ENCODE measurements around the gene MACROD2. TPM values are rescaled to one million over a fixed set of nuclear protein-coding genes. Genes with fewer than 3 reads are reported as not detected.

The MACROD2 gene
- total RNA-seq, 4 donors from 2014 or later: 12.6 to 60.3 (median 18.9) TPM

GRCh38 chr20:15020845-15021244 is 1025.5 kb downstream of the MACROD2 start:
- H3K4me3 ChIP-seq: no peak overlapping the region
- H3K27me3 ChIP-seq: no peaks in the 10 kb centered on the region
- no peak for DNase-seq (ENCODE audit: low spot score in 2 of 2)
- H3K27ac ChIP-seq: no peak overlapping the region
- no peaks in the 10 kb centered on the region for H3K9me3 ChIP-seq
- no peak for TF ChIP-seq EP300 (IDR thresholded peaks at IDR 0.05)
- TF ChIP-seq POLR2AphosphoS5 (IDR thresholded peaks at IDR 0.05): no peak
- TF ChIP-seq POLR2A (IDR thresholded peaks at IDR 0.05): no peak
- TF ChIP-seq CTCF (IDR thresholded peaks at IDR 0.05): no peak
- 88% methylated on average over 9 of the region's 9 CpGs for WGBS
- H3K4me1 ChIP-seq: no peaks in the 10 kb centered on the region
- no peaks in the 10 kb centered on the region for H3K36me3 ChIP-seq

- Histone ChIP-seq H3K27me3 (no peaks in the 10 kb centered on the region), H3K4me1 (no peaks in the 10 kb centered on the region), H3K27ac (no peak overlapping the region), H3K9me3 (no peaks in the 10 kb centered on the region), H3K36me3 (no peaks in the 10 kb centered on the region), H3K4me3 (no peak overlapping the region)
- TF ChIP-seq POLR2A (IDR thresholded peaks at IDR 0.05) (no peak), POLR2AphosphoS5 (IDR thresholded peaks at IDR 0.05) (no peak), CTCF (IDR thresholded peaks at IDR 0.05) (no peak), EP300 (IDR thresholded peaks at IDR 0.05) (no peak)
- DNase-seq (ENCODE audit: low spot score in 2 of 2): no peak
Measured at GRCh38 chr20:15022921-15023320, 1027.6 kb downstream of the MACROD2 start.

- Histone ChIP-seq H3K9me3 (no peaks in the 10 kb centered on the region), H3K36me3 (no peaks in the 10 kb centered on the region), H3K4me3 (no peak overlapping the region), H3K27me3 (no peaks in the 10 kb centered on the region), H3K27ac (no peak overlapping the region), H3K4me1 (no peaks in the 10 kb centered on the region)
- DNase-seq (ENCODE audit: low spot score in 2 of 2): no peak
- WGBS: 91% methylated on average over 1 of the region's 1 CpG
- TF ChIP-seq EP300 (IDR thresholded peaks at IDR 0.05) (no peak), CTCF (IDR thresholded peaks at IDR 0.05) (no peak), POLR2A (IDR thresholded peaks at IDR 0.05) (no peak), POLR2AphosphoS5 (IDR thresholded peaks at IDR 0.05) (no peak)
Measured at GRCh38 chr20:15026759-15027158, 1031.4 kb downstream of the MACROD2 start.

GRCh38 chr20:15030826-15031225 is 1035.5 kb downstream of the MACROD2 start:
- WGBS: 90% methylated on average over 8 of the region's 14 CpGs
- H3K4me1 ChIP-seq: no peaks in the 10 kb centered on the region
- H3K27ac ChIP-seq: no peak overlapping the region
- H3K27me3 ChIP-seq: no peaks in the 10 kb centered on the region
- no peak overlapping the region for H3K4me3 ChIP-seq
- no peaks in the 10 kb centered on the region for H3K9me3 ChIP-seq
- no peak for DNase-seq (ENCODE audit: low spot score in 2 of 2)
- TF ChIP-seq POLR2AphosphoS5 (IDR thresholded peaks at IDR 0.05) (no peak), CTCF (IDR thresholded peaks at IDR 0.05) (no peak), EP300 (IDR thresholded peaks at IDR 0.05) (no peak), POLR2A (IDR thresholded peaks at IDR 0.05) (no peak)
- H3K36me3 ChIP-seq: no peaks in the 10 kb centered on the region

GRCh38 chr20:15031546-15032351 is 1036.4 kb downstream of the MACROD2 start:
- Histone ChIP-seq H3K4me1 (no peaks in the 10 kb centered on the region), H3K9me3 (no peaks in the 10 kb centered on the region), H3K36me3 (no peaks in the 10 kb centered on the region), H3K27me3 (no peaks in the 10 kb centered on the region), H3K4me3 (no peak overlapping the region), H3K27ac (no peak overlapping the region)
- no peak for DNase-seq (ENCODE audit: low spot score in 2 of 2)
- no peak for TF ChIP-seq EP300 (IDR thresholded peaks at IDR 0.05)
- TF ChIP-seq POLR2A (IDR thresholded peaks at IDR 0.05): no peak
- WGBS: 96% methylated on average over 23 of the region's 32 CpGs

GRCh38 chr20:15032352-15032622 is 1037.0 kb downstream of the MACROD2 start:
- Histone ChIP-seq H3K9me3 (no peaks in the 10 kb centered on the region), H3K27ac (no peak overlapping the region), H3K27me3 (no peaks in the 10 kb centered on the region), H3K4me3 (no peak overlapping the region), H3K4me1 (no peaks in the 10 kb centered on the region), H3K36me3 (no peaks in the 10 kb centered on the region)
- TF ChIP-seq POLR2AphosphoS5 (IDR thresholded peaks at IDR 0.05) (no peak), POLR2A (IDR thresholded peaks at IDR 0.05) (no peak), CTCF (IDR thresholded peaks at IDR 0.05) (no peak), EP300 (IDR thresholded peaks at IDR 0.05) (no peak)
- 95% methylated on average over 4 of the region's 11 CpGs for WGBS
- DNase-seq (ENCODE audit: low spot score in 2 of 2): no peak

Measured in suprapubic skin (tissue), 4 donors.